Adrenal gland (tissue), 5 donors: ENCODE data around the gene SLC25A46.
"Not testable (repeated sequence)": the region's sequence is repeated elsewhere in the genome, so short reads cannot be mapped to it uniquely, and the experiment has no call there.

ENCODE experiments used
- CTCF ChIP-seq, 6 experiments: fragments of 450-650 bp in 4 of 6; fragments of 200-600 bp in 2 of 6; sonication (generic) in 1 of 6; IDR thresholded peaks; 1 replicate in 5 of 6; 2 replicates in 1 of 6; pipeline versions ENCODE4 v1.5.1 to v1.8.0; 2016 to 2021; ENCODE audit warnings: antibody characterized with exemption in 6 of 6, mild to moderate bottlenecking in 2 of 6, moderate library complexity in 1 of 6
- POLR2A ChIP-seq, 2 donors: fragments of 450-650 bp; IDR thresholded peaks; one replicate each; pipeline ENCODE4 v1.6.1; 2017; ENCODE audit warnings: antibody characterized with exemption in 2 of 2, mild to moderate bottlenecking in 2 of 2, moderate library complexity in 1 of 2
- donor health status: DM: no; HTN: no; CAD: no.

- TF ChIP-seq CTCF, POLR2A (IDR thresholded peaks at IDR 0.05): not testable (repeated sequence)
Observed at GRCh38 chr5:110731499-110731898, 7.3 kb upstream of the SLC25A46 start.
